ENCODE data around the gene POTEJ. TPM values are rescaled to one million over a fixed set of nuclear protein-coding genes. Genes with fewer than 3 reads are reported as not detected.
"Not testable (repeated sequence)": the region's sequence is repeated elsewhere in the genome, so short reads cannot be mapped to it uniquely, and the experiment has no call there.

Gene POTEJ
- total RNA-seq, result not detected

GRCh38 chr2:130611140-130611539 lies at the start of gene POTEJ:
POTEJ (plus strand) TSS chr2:130611440; CDS start chr2:130611533, 93 bp downstream.
- H3K9me3 Mint-ChIP-seq; H3K27ac Mint-ChIP-seq; DNase-seq (ENCODE audit: low spot score in 2 of 2); ATAC-seq; H3K36me3 Mint-ChIP-seq: not testable (repeated sequence)

GRCh38 chr2:130566165-130566564 lies 45.1 kb upstream of the POTEJ start:
- not testable (repeated sequence) for ATAC-seq; H3K36me3 Mint-ChIP-seq; H3K9me3 Mint-ChIP-seq; DNase-seq (ENCODE audit: low spot score in 2 of 2); H3K27ac Mint-ChIP-seq

- H3K36me3 Mint-ChIP-seq; H3K9me3 Mint-ChIP-seq; DNase-seq (ENCODE audit: low spot score in 2 of 2); ATAC-seq; H3K27ac Mint-ChIP-seq: not testable (repeated sequence)
These were observed 39.3 kb upstream of the POTEJ start for GRCh38 chr2:130571929-130572328.

- not testable (repeated sequence) for DNase-seq (ENCODE audit: low spot score in 2 of 2); H3K9me3 Mint-ChIP-seq; ATAC-seq; H3K27ac Mint-ChIP-seq; H3K36me3 Mint-ChIP-seq
These were observed 37.0 kb upstream of the POTEJ start for GRCh38 chr2:130574230-130574629.

- not testable (repeated sequence) for H3K9me3 Mint-ChIP-seq; ATAC-seq; H3K36me3 Mint-ChIP-seq; H3K27ac Mint-ChIP-seq; DNase-seq (ENCODE audit: low spot score in 2 of 2)
These were observed 34.9 kb upstream of the POTEJ start for GRCh38 chr2:130576209-130576784.

- ATAC-seq; H3K9me3 Mint-ChIP-seq; H3K36me3 Mint-ChIP-seq; H3K27ac Mint-ChIP-seq; DNase-seq (ENCODE audit: low spot score in 2 of 2): not testable (repeated sequence)
These were observed 33.7 kb upstream of the POTEJ start for GRCh38 chr2:130577559-130577958.

GRCh38 chr2:130579121-130579520 lies 32.1 kb upstream of the POTEJ start:
- not testable (repeated sequence) for DNase-seq (ENCODE audit: low spot score in 2 of 2); ATAC-seq; H3K27ac Mint-ChIP-seq; H3K9me3 Mint-ChIP-seq; H3K36me3 Mint-ChIP-seq

GRCh38 chr2:130581491-130581890 lies 29.7 kb upstream of the POTEJ start:
- ATAC-seq; H3K27ac Mint-ChIP-seq; DNase-seq (ENCODE audit: low spot score in 2 of 2); H3K9me3 Mint-ChIP-seq; H3K36me3 Mint-ChIP-seq: not testable (repeated sequence)

- H3K27ac Mint-ChIP-seq, H3K9me3 Mint-ChIP-seq, H3K36me3 Mint-ChIP-seq, ATAC-seq: not testable (repeated sequence)
- DNase-seq (ENCODE audit: low spot score in 2 of 2), result peak in 1 of 2 donors; percentile 30
These were observed 28.3 kb upstream of the POTEJ start for GRCh38 chr2:130582970-130583369.

- not testable (repeated sequence) for DNase-seq (ENCODE audit: low spot score in 2 of 2); H3K9me3 Mint-ChIP-seq; H3K27ac Mint-ChIP-seq; H3K36me3 Mint-ChIP-seq; ATAC-seq
These were observed 27.7 kb upstream of the POTEJ start for GRCh38 chr2:130583582-130583981.

GRCh38 chr2:130584726-130585125 lies 26.5 kb upstream of the POTEJ start:
- ATAC-seq; H3K27ac Mint-ChIP-seq; DNase-seq (ENCODE audit: low spot score in 2 of 2); H3K9me3 Mint-ChIP-seq; H3K36me3 Mint-ChIP-seq: not testable (repeated sequence)

- not testable (repeated sequence) for H3K36me3 Mint-ChIP-seq, H3K27ac Mint-ChIP-seq, H3K9me3 Mint-ChIP-seq
- ATAC-seq (peak; percentile 96 to 99), DNase-seq (ENCODE audit: low spot score in 2 of 2) (peak in 1 of 2 donors; percentile 55)
These were observed 22.4 kb upstream of the POTEJ start for GRCh38 chr2:130588688-130589458.

- H3K9me3 Mint-ChIP-seq; H3K27ac Mint-ChIP-seq; DNase-seq (ENCODE audit: low spot score in 2 of 2); H3K36me3 Mint-ChIP-seq; ATAC-seq: not testable (repeated sequence)
These were observed 20.9 kb upstream of the POTEJ start for GRCh38 chr2:130590170-130590841.

- DNase-seq (ENCODE audit: low spot score in 2 of 2); ATAC-seq; H3K36me3 Mint-ChIP-seq; H3K9me3 Mint-ChIP-seq; H3K27ac Mint-ChIP-seq: not testable (repeated sequence)
These were observed 20.3 kb upstream of the POTEJ start for GRCh38 chr2:130590842-130591359.

GRCh38 chr2:130592791-130593414 lies 18.3 kb upstream of the POTEJ start:
- H3K9me3 Mint-ChIP-seq; DNase-seq (ENCODE audit: low spot score in 2 of 2); H3K36me3 Mint-ChIP-seq; ATAC-seq; H3K27ac Mint-ChIP-seq: not testable (repeated sequence)

- not testable (repeated sequence) for H3K36me3 Mint-ChIP-seq, H3K27ac Mint-ChIP-seq, ATAC-seq
These were observed 17.2 kb upstream of the POTEJ start for GRCh38 chr2:130594011-130594410.

GRCh38 chr2:130596757-130597156 lies 14.5 kb upstream of the POTEJ start:
- not testable (repeated sequence) for H3K27ac Mint-ChIP-seq, ATAC-seq, H3K9me3 Mint-ChIP-seq

More at GRCh38 chr2:130594011-130594410, 17.2 kb upstream of the POTEJ start:
- not testable (repeated sequence) for H3K9me3 Mint-ChIP-seq; DNase-seq (ENCODE audit: low spot score in 2 of 2)

More at GRCh38 chr2:130596757-130597156, 14.5 kb upstream of the POTEJ start:
- H3K36me3 Mint-ChIP-seq; DNase-seq (ENCODE audit: low spot score in 2 of 2): not testable (repeated sequence)

Data from activated naive CD4-positive, alpha-beta T cell treated with anti-CD3 and anti-CD28 coated beads, Interleukin-2, amount 50 U/mL, for 72 hours (primary cell).